ENCODE data around the gene APOBEC4.

- TF ChIP-seq EZH2 (IDR thresholded peaks at IDR 0.05) (no peak), POLR2AphosphoS5 (IDR thresholded peaks at IDR 0.05; ENCODE audit: borderline replicate concordance, low read depth, low read length) (no peak), FOXP2 (optimal IDR thresholded peaks at IDR 0.05; ENCODE audit: control extremely low read depth, extremely low read length, insufficient read depth) (no peak)
Observed at GRCh38 chr1:183632114-183632513, 21.0 kb downstream of the APOBEC4 start.

Measured in SK-N-MC (cell line).